G401.6 (cell line): Measurements from ENCODE around the gene CRTC2.
A peak's percentile ranks its signal among the peaks of the same experiment; 100 is the strongest.

Source experiments
- FAIRE-seq: peaks from 2 replicates; lab custom pipeline; 2012; peaks lifted over from hg19 to GRCh38; lab: Jason Lieb, UNC

The CRTC2 gene

DNA sequence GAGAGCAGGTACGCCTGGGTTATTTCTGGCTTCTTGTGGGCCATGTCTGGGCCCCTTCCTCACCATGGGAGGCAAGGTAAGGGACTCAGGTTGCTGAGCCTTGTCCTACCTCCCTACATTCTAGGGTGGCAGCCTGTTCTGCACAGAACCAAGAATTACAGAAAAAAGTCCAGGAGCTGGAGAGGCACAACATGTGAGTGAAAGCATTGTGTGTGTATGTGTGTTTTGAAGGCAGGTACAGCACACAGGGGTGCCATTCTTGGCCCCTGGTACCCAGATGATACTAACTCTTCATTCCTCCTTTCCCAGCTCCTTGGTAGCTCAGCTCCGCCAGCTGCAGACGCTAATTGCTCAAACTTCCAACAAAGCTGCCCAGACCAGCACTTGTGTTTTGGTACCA lies 14.7 kb upstream of the CRTC2 start:
- no peak for FAIRE-seq

DNA sequence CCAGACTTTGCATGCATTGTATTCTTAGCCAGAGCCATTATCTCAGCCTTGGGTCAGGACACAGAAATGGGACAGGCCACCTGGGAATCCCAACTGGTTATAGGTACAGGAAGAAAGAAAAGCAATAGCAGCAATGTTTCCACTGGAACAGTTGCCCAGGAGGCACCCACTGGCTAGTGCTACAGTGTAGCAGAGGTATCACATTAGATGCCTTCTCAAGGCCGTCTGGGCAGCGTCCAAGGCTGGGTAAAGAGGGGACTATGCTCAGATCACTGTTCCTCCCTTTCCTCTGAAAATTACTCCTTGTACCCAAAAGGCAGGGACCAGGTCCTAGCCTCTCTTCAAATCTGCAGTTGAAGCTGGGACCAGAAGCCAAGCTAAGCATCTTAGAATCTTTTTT lies 11.9 kb upstream of the CRTC2 start:
- FAIRE-seq, result no peak

DNA sequence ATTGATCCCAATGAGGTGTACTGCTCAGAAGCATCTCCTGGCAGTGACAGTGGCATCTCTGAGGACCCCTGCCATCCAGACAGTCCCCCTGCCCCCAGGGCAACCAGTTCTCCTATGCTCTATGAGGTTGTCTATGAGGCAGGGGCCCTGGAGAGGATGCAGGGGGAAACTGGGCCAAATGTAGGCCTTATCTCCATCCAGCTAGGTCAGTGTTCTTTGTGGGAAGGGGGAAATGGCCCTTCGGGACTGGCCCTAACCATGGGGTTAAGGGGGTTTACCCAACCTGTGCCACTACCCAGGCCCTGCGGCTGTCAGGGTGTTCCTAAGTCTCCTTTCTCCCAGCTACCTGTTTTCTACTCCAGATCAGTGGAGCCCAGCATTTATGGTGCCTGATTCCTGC lies 10.6 kb upstream of the CRTC2 start:
- FAIRE-seq, result no peak

DNA sequence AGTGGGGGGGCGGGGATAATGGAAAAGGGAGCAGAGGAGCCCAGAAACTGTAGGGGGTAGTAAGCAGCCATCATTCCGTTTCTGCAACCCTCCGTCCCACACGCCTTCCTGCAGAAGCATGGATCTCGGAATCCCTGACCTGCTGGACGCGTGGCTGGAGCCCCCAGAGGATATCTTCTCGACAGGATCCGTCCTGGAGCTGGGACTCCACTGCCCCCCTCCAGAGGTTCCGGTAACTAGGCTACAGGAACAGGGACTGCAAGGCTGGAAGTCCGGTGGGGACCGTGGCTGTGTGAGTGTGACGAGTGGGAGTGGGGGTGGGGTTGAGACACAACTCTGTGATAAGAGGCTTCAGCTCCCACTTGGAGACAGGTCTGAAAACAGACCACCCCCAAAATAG lies 10.0 kb upstream of the CRTC2 start:
- FAIRE-seq, result no peak

DNA sequence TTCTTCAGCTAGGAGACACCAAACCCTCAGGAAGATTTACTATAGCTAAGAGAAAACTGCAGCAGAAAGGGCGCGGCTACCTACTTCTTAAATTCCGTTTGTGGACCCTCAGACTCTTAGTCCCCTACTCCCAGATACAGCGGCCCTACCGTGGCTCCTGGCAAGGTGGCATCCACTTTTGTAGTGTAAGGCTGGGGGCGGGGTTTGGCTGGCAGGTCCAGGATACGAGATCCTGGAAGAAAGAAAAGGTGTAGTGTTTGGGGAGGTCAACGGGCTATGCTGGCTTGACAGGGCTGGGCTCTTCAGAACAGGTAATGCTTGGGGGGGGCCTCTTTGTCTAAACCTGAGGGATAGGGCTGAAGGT lies 9.6 kb upstream of the CRTC2 start:
- no peak for FAIRE-seq

DNA sequence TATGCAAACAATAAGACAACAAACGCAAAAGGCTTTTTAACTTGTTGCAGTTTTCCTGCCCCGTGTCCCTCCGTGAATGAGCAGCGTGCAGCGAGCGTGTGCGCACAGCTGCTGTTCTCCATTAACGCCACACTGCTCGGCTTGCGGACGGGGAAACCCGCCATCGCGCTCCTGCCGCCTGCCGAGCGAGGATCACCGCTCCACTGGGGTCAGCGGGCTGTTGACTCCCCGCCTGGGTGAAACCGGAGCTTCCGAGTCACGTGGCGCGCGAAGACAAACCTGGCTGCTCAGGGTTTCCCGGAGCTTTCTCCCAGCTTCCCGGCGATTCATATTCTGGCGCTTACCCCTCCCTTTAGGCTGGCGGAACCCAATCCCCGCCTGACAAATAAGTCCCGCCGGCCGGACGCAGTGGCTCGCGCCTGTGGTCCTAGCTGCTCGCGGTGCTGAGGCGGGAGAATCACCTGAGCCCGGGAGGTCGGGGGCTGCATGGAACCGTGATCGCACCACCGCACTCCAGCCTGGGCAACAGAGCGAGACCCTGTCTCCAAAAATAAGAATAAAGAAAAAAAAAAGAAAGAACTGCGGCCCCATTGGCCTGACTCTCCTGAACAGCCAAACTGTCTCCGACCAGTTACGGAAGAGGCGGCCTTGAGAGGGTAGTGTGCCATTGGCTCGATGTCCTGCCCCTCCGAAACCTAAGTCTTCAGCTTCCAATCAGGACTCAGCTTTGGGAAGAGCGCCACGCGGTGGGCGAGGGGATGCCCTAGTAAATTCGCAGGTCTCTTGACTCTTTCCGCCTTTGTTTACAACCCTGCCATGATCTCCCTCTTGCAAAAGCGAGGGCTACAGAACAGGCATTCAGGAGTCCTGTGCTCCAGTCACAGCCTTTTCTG lies 8.9 kb upstream of the CRTC2 start, which contains the start of gene CREB3L4:
TSS of gene CREB3L4 (plus strand) at position 796 of the 893 bp plus-strand sequence. CDS start 624 bp downstream, outside the sequence.
- peak; percentile 92 for FAIRE-seq

DNA sequence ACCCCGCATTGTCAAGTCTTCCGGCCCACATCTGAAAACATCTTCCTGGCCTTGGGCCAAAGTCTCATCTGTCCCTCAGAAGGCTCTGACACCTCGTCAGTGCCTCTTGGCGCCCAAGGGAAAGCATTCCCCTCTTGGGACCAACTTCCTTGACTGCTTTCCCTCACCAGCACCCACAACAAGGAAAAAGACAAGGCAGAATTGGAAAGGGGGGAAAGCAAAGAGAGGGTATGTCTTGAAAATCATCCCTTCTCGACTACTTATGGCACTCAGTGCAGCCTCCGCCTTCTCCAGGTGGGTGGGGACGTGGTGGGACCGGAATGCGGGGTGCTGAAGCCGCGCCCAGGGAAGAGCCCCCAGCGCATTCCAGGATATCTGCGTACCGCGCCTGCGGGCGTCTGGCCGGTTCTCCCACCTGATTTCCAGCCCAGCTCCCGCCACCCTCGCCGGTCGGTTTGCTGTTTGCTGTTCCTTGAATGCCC lies 5.5 kb upstream of the CRTC2 start:
- FAIRE-seq, result no peak

DNA sequence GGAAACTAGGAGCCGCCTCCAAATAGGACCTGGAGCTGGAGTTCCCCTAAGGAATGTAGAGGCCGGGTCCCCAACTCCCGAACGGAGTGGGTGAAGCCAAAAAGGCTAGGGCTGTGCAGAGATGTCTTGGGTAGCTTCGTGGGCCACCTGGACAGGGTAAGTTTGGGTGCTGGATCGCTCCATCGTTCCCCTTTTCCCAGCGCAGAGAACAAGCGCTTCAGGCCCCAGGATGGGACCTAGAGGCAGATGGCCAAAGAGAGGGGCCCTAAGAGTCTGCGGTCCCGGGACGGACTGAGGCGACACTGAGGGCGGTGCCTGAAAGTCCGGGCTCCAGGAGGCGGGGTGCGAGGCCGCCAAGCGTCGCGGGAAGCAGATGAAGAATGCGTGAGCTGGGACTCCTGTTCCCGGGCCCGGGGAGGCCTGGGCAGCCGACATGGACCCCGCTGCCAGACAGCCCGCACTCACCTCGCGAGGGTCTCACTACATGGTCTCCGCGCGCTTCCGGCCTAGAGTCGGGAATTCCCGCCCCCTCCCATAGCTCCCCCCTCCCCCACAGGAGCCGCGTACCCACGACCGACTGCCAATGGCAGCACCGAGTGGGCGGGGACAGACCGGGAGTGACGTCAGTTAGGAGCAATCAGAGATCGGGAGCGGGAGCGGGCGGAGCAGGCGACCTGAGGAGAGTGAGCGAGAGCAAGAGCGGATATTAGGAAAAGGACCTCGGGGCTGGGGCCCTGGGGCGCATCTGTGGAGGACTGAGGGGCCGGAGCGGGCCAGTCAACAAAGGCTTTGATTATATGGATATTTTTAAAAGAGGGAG lies 4.8 kb upstream of the CRTC2 start, which contains the start of gene SLC39A1:
TSS of gene SLC39A1 (minus strand) at position 508 of the 820 bp plus-strand sequence. CDS start 822 bp downstream, outside the sequence.
- peak; percentile 87 for FAIRE-seq

DNA sequence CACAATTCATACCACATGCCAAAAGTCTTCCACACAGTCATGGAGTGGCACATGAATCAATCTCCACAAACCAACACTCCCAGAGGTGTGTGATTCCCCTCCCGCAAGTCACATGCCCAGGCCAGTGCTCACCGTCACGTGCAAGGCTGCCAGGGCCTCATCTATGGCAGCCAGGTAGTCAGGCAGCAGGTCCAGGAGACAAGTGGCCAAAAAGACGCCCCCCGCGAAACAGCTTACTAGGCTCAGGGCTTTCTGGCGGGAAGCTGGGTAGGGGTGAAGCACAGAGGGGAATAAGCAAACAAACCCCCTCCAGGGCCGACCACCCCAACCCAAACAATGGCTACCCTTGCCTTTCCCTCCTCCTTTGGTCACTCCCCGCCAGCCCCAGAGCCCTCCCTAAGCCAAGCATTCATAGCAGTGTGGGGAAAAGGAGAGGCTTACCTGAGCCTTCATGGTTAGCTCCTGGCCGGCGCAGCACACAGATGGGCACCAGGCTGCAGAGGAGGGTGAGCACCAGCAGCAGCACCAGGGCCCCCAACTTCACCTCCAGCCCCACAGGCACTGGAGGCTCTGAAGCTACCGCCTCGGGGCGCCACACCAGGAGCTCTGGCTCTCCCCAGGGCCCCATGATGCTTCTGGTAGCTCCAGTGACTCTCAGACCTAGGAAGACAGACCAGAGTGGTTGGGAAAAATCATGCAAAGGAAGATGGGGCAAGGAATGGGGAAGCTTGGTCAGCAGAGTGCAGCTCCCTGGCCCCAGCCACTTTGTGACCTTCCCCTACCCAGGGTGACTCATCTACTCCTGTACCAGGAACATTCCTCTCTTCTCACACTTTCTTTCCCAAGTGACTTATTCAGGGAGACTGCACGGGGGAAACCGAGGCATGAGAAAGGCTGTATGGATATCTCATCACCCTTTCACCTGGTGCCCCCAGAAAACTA lies 3.9 kb upstream of the CRTC2 start:
- no peak for FAIRE-seq

DNA sequence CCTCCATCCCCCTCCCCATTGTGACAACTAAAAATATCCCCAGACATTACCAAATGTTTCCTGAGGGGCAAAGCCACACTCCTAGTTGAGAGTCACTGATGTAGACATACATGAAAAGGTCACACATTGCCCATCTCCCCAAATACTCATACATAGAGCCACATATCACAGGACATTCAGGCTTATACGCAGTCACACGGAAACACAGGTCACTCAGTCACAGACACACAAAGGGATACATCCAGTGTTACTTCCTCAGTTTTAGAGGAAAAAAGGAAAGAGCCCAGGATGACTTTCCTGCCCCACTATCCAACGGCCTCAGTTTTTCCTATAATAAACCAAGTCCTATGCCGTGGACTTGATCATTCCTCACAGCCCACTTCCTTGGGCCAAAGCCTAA lies 3.0 kb upstream of the CRTC2 start:
- FAIRE-seq, result no peak

DNA sequence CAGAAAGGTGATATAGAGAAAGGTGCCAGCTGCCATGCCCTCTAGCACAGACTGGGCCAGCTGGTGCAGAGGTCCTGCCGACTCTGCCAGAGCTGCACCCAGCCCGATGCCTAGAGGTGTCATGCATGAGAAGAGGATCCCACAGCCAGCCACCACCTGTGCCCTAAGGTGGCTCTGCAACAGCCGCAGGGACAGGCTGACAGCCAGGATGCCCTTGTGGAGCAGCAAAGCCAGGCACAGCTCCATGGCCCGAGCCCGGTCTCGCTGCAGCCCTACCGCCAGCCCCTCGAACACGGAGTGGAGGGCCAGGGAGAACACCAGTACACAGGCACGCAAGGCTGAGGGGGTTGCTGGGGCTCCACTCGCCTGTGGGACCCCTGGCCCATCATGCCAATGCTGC lies 1.8 kb upstream of the CRTC2 start:
- FAIRE-seq, result no peak

DNA sequence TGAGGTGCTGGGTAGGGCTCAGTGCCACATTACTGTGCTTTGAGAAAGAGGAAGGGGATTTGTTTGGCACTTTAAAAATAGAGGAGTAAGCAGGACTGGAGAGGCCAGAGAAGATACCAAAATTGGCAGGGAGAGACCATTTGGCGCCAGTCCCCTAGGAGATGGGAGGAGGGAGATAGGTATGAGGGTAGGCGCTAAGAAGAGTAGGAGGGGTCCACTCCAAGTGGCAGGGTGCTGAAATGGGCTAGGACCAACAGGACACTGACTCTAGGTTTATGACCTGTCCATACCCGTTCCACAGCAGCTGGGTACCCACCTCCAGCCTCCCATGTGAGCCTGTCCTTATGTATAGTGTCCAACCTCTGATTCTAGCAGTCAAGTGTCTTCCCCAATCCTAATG lies 1.0 kb upstream of the CRTC2 start:
- no peak for FAIRE-seq

DNA sequence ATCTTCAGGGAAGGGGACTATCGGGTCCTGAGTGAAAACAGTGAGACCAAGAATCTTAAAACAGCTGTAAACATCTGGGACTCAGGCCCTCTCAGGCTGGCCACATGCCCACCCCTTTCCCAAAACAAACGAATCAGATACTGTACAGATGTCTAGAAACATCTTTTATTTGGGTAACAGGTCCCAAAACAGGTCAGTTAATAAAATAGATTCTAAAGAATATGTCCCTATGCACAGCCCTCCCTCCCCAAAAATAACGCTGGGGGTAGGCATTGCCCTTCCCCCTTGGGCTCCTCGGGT lies 499 bp upstream of the CRTC2 start:
- FAIRE-seq, result no peak

DNA sequence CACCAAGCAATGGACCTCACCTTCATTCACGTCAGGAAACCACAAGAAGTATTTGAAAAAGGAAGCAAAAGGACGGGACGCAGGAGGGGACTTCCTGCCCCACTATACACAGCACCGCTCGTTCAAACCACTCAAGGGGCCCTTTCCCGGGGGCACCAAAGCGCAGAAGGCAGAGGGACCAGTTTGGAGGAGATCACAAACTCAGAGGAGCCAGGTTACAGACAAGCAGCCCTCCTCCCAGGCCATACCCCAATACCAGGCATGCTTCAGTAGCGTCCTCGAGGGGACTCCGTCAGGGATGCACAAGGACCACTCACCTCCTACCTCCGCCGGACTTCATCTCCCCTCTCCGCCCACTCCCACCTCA lies 685 bp downstream of the CRTC2 start:
- FAIRE-seq, result no peak

DNA sequence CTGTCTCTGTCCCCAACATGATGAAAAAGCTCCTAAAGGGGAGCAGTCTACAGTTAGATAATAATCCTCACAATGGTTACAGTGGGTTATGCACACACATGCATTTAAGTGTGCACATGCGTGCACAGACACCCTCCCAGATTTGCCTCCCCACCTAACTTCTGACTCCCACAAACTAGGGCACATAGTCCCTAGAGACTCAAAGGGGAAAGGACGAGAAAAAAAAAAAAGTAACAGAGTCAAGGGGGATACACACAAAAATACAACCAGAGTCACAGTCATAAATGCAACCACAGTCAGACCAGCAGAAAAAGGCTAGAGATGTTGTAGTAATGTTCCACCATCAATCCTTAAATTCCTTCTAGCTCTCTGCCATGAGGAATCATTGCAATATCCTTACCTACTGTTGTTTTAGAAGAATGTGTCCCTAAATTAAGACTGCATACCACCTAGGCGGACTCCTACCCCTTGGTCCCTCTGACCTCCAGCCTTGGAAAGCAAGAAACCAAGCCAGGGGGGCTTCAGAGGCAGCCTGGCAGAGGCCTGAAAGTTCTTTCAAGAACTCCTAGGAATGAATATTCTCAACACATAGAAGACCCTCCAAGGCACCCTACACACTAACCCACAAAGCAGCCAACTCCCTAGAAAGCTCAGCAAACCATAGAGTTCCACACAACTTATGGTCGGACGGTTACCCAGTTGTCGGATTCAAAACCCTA lies 1.3 kb downstream of the CRTC2 start:
- no peak for FAIRE-seq

DNA sequence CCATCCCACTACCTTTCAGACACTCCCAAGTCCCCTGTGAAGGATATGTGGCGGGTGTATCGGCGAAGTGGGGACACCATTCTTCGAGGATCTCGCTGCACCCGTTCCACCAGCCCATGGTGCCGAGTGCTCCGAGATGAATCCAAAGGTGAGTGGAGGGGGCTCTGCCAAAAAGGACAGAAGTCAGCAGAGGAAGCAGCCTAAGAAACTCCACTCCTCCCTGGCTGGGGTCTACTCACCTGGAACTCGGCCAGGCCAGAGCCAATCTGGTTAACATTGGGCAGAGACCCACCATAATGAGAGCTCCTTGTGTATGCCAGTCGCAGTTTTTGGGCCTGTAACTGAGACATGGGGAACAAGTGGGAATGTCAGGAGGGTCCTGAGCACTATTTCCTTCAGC lies 3.6 kb downstream of the CRTC2 start:
- FAIRE-seq, result no peak

DNA sequence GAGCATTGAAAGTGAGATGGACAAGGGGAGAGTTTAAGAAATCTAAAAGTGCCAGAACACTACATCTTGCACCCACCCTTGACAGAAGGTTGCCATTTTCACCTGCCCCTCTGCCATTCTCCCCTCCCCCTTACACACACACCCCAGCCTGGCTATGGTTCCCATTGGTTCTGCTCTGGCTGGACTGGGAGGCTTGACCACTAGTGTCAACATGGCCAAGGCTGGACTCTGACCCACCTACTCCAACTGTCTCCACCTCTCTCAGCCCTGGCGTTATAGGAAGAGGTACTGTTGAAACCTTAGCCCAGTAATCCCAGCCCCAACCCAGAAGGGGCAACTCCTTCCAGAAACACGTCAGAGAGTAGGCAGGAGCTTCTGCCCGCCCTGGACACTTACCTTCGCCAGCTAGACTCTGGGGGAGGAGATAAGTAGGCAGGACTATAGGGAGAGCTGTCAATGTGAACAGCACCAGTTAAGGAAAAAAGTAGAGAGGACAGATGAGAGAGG lies 4.5 kb downstream of the CRTC2 start:
- FAIRE-seq, result no peak

DNA sequence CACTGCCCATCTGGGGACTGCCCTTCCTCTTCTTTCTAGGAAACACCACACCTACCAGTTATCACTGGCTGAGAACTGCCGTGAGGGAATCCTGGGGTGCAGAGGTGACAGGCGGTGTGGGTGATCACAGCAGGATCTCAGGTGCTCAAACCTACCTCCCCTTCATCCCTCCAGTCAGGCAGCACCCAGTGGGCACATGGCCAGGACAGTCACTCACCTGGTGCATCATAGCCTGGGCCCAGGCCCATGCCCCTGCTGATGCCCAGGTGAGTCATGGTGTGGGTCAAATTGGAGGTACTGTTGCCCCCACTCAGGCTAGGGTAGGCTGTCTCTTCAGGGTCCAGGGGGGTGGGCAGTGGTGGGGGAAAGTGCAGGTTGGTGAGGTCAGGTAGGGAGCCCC lies 6.6 kb downstream of the CRTC2 start:
- no peak for FAIRE-seq

DNA sequence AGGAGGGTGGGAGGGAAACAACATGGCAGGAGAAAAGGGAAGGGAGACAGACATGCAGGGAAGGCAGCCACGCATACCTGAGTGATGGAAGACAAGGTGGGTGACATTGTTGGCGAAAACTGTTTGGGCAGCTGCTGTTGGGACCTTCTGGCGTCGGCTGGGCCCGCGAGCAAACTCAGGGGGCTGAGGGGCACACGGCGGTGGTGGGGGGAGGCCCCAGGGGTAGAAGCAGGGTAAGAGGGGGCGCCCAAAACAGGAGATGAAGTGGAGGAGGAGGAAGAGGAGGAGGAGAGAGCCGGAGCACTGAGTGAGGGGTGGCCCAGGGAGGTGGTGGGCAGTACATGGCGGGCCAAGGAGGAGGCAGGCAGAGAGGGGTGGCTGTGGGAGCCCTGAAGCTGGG lies 7.2 kb downstream of the CRTC2 start:
- no peak for FAIRE-seq

DNA sequence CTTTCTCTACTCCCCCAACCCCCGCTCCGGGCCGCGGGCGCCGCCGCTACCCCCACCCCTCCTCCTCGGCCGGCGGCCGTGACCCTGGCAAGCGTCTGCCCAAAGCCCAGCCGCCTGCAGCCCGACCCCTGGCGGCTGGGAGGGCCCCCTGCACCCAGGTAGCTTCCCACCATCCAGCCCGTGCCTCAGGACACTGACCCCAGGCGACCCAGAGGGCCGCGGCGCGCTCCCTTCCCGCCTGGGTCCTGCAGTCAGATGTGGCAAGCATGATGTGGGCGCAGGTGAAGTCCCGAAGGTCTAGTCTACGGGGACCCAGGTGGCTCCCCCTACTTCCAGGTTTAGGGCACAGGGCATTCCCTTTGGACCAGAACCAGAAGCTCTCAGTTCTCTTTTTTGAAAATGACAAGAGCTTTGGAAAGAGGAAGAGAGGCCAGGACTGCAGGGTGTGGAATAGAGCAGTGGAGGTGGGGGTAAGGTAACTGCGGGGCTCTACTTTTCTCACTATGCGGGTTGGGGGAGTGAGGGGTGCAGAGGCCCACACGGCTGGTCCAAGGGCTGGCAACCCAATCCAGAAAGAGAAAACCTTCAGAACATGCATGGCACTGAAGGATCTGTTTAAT lies 11.7 kb downstream of the CRTC2 start, which contains the start of gene DENND4B:
TSS of gene DENND4B (minus strand) at position 97 of the 620 bp plus-strand sequence. CDS start 2,344 bp downstream, outside the sequence.
- FAIRE-seq, result no peak
